Hepatocyte (in vitro differentiated cells): ENCODE results near the gene MTCH2.

Experiments used
- EZH2 ChIP-seq: fragments of 200-600 bp; sonication (generic); IDR thresholded peaks from 2 replicates; pipeline ENCODE4 v1.6.1; 2016; ENCODE audit warnings: antibody characterized with exemption, mild to moderate bottlenecking, borderline replicate concordance
- EZH2phosphoT487 ChIP-seq: fragments of 200-600 bp; sonication (generic); IDR thresholded peaks from one replicate; pipeline ENCODE4 v1.6.1; 2018; ENCODE audit warnings: antibody characterized with exemption, mild to moderate bottlenecking, low read depth, moderate library complexity; ENCODE audit not compliant: unreplicated experiment, severe bottlenecking
- TF ChIP-seq, protein P1 (sequence below): fragments of 200-600 bp; sonication (generic); IDR thresholded peaks from 2 replicates; pipeline ENCODE4 v1.5.1; 2016; ENCODE audit warnings: antibody characterized with exemption, mild to moderate bottlenecking; ENCODE audit not compliant: poor library complexity

DNA sequence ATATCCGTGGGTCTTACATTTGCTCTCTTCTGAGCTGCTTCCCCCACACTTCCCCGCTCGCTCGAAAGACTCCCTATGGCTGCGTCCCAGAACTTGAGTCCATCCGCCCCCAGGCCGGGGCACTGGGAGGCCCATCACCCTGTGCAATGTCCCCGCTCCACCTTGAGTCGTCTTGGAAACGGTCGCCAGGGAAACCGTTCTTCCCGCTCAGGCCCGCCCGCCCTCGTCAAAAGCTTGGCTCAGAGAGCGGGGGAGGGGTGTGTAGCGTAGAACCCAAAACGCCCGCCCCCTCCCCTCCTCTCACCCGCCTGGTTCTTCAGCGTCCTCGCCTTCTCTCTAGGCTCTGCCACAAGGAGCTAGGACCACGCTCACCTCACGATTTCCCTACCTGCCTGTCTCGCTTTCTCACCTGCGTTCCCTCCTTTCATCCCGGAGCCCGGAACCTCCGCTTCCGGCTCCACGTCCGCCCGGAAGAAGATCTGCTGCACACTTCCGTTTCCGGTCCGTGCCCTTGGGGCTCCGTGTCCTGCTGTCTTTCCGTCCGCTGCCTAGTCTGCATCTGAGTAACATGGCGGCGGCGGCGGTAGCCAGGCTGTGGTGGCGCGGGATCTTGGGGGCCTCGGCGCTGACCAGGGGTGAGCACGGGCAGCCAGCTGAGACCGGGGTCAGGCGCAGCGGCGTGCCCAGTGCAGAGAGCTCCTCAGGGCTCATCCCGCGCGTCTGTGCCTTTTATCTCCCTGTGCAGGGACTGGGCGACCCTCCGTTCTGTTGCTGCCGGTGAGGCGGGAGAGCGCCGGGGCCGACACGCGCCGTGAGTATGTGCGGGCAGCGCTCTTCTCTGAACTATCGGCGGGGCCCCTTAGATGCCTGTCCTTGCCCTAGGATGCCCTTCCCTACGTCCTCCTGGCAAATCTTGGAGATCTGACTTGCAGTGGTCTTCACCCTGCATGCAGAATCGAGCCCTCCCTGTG lies 63.5 kb downstream of the MTCH2 start, which contains the start of the genes KBTBD4 and NDUFS3:
- TF ChIP-seq EZH2 (no peak), EZH2phosphoT487 (no peak)
- TF ChIP-seq, protein P1, sequence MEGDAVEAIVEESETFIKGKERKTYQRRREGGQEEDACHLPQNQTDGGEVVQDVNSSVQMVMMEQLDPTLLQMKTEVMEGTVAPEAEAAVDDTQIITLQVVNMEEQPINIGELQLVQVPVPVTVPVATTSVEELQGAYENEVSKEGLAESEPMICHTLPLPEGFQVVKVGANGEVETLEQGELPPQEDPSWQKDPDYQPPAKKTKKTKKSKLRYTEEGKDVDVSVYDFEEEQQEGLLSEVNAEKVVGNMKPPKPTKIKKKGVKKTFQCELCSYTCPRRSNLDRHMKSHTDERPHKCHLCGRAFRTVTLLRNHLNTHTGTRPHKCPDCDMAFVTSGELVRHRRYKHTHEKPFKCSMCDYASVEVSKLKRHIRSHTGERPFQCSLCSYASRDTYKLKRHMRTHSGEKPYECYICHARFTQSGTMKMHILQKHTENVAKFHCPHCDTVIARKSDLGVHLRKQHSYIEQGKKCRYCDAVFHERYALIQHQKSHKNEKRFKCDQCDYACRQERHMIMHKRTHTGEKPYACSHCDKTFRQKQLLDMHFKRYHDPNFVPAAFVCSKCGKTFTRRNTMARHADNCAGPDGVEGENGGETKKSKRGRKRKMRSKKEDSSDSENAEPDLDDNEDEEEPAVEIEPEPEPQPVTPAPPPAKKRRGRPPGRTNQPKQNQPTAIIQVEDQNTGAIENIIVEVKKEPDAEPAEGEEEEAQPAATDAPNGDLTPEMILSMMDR: no peak
